ENCODE results near the gene SIAH3. TPM values are rescaled to one million over a fixed set of nuclear protein-coding genes. Genes with fewer than 3 reads are reported as not detected.

SIAH3 gene
- total RNA-seq, 4 donors from 2014 or later = under 0.01 to 0.12 TPM; not detected in 2

DNA sequence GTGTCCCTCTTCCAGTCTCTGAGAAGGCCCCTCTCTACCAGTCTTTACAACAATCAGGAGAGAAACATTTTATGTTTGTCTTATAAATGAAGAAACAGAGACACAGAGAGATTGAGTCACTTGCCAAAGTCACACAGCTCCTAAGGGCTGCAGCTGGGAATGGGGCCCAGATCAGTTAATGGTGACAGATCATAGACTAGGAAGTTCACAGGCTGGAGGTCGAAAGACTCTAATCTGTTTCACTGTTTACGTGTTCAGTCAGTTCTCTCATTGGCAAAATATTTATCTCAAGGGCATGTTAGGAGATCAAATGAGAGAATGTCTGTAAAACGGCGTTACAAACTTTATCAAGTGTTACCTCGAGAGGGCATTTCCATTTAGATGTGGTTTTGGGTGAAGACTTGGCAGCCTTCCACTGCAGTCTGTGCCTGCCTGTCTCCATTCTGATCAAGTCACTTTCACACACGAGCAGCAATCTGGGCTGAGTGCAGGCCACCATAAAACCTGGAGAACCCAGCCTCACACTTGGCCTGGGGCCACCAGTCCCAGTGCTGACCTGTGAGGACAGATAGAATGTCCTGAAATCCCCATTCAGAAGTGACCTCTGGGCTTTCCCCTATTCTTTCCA, 65.1 kb downstream of the SIAH3 start:
- TF ChIP-seq, protein P1, sequence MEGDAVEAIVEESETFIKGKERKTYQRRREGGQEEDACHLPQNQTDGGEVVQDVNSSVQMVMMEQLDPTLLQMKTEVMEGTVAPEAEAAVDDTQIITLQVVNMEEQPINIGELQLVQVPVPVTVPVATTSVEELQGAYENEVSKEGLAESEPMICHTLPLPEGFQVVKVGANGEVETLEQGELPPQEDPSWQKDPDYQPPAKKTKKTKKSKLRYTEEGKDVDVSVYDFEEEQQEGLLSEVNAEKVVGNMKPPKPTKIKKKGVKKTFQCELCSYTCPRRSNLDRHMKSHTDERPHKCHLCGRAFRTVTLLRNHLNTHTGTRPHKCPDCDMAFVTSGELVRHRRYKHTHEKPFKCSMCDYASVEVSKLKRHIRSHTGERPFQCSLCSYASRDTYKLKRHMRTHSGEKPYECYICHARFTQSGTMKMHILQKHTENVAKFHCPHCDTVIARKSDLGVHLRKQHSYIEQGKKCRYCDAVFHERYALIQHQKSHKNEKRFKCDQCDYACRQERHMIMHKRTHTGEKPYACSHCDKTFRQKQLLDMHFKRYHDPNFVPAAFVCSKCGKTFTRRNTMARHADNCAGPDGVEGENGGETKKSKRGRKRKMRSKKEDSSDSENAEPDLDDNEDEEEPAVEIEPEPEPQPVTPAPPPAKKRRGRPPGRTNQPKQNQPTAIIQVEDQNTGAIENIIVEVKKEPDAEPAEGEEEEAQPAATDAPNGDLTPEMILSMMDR (IDR thresholded peaks at IDR 0.05) = no peak
- no peak for ATAC-seq (ENCODE audit: low FRiP score)
- no peak for DNase-seq (ENCODE audit: low spot score)

DNA sequence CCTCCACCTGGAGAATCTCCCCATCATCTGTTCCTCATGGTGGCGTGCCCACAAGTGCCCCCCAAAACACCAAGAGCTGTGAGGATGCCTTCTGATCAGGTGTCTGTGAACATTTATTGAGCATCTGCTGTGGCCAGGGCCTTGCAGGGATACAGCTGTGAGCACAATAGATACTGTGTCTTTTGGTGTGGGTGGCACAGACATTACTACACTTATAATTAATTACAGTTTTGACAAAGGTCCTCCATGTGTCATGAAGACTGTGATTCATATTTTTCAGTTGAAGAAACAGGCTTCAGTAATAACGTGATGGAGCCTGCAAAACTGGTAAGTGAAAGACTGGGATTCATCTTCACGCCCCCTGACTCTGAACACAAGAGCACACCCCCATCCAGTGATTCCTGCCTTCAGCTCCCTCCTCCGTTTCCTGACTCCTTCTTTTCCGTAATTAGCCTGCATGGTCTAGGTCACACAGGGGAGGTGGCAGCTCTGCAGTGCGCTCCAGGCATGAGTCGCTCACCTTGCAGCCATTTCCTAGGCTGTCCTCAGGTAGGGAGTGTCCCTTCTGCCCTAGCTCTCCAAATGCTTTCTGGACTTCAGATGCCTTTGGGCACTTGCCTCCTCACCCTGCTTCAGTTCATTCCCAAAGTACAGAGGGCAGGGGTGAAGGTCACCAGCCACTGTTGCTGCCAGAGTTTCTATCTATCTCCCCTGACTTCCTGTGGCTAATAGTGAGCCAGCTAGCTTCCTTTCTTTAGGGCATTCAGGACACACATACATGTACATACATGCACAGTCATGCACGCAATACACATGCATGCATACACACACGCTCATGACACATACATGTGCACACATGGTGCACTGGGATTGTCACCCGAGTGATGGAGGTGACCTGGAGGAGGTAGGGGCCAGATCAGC, 66.5 kb downstream of the SIAH3 start:
- no peak for DNase-seq (ENCODE audit: low spot score)
- TF ChIP-seq, protein P1 (IDR thresholded peaks at IDR 0.05) = no peak
- ATAC-seq (ENCODE audit: low FRiP score) = no peak

DNA sequence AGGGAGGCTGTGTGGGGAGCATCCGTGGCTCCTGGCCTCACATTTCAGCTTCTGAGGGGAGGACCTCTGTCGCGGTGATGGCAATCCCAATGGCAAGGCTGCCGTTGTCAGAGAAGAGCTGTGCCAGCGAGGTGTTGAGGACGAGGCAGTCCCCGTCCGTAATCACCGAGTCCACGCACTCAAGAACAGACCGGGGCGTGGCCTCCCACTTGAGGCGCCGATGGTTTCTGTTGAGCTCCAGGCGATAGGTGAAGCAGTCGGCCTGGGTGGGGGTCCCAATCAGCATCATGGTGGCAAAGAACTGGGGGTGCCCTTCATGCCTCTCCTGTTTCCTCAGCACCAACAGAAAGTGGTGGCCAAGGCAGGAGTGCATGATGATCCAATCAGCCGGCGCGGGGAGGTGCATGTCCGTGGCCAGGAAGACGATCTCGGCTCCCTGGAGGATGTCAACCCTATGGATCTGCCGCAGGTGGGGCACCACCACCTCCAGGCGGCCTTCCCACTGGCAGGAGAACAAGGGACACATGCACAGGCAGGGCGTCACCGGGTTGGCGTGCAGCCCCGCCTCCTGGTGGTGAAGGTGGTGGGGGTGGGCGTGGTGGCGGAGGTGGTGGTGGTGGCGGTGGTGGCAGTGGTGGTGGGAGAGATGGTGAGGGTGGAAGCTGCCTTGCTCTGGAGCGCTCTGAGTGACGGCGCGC, 68.1 kb downstream of the SIAH3 start:
- DNase-seq (ENCODE audit: low spot score) = no peak
- TF ChIP-seq, protein P1 (IDR thresholded peaks at IDR 0.05) = no peak
- no peak for ATAC-seq (ENCODE audit: low FRiP score)

DNA sequence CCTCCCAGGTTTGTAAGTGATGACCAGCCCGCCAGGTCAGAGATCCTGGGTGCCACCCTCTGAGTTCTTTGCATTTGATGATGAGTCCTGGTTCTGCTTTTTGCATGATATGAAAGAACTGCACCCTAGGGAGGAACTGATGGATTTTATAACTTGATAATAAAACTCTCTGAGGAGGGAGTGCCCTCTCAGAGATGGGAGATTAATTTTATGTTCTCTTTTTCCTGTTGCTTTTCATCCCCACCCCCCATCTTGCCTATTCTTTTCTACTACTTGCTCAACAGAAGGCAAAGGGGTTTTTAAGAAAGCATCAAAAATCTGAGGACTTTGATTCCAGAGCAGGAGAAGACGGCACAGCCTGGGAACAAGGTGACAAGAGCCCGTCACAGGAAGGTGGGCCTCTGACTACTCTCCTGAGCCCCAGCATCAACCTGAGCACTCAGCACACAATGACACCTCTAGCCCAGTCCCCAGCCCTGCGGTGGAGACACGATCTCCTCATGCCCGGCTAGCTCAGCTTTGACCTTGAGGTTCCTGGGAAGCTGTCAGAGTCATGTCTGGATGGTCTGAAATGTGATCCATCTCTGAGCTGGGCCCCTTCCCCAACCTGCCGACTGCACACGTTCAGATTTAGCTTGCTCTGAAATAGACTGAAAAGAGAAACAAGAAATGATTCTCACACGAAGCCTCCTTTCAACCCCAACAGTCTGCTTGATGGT, 69.1 kb downstream of the SIAH3 start:
- no peak for DNase-seq (ENCODE audit: low spot score)
- ATAC-seq (ENCODE audit: low FRiP score) = no peak
- TF ChIP-seq, protein P1 (IDR thresholded peaks at IDR 0.05) = no peak

DNA sequence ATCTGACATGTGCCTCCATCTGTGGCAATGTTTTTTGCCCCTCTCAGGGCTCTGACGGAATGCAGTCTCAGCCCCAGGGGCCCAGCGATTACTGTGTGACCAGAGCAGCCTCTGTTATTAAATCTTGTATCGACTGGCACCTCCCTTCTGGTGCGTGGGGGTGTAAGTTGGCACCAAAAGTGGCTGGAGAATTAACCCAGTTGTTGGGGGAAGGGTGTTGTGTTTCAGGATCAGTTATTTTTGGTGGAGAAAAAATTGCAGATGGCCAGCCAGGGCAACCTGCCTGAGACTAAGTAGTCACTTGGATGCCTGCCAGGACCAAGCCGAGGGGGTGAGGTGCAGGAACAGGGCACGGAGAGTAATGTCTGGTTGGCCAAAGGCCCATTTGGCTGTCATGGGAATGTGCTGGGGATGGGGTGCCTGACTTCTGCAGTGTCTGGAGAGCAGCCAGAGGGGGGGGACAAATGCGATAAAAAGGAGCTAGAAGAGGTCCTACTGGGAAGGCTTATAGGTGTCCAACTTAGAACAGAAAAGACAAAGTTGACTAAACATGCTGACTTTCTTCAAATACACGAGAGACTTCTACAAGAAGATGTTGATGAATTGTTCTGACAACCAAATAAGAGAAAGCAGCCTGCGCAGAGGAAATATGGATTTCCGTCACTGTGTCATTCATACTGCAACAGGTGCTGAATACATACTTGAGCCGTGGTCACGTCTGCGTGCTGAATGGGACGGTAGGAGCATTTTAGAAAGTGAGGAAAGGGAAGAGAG, 69.8 kb downstream of the SIAH3 start:
- ATAC-seq (ENCODE audit: low FRiP score) (peak; percentile 34), DNase-seq (ENCODE audit: low spot score) (no peak)
- TF ChIP-seq, protein P1 (IDR thresholded peaks at IDR 0.05) = no peak

DNA sequence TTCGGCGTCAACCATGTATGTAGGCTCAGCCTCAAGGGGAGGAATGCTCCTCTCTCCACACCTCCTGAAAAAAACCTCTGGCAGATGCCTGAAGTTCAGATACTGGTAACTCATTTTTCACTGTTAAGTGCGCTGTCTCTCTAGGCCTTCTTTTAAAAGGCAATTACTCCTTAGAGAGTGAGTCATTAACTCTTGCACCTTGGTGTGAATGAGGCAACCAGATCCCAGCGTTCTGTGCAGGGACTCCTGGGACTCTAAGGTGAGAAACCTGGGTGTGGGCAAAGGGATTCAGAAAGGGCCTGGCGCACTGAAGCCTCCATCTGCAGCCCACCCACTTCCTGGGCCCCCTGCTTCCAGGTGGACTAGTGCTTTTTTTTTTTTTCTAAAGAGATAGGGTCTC, 71.7 kb downstream of the SIAH3 start:
- DNase-seq (ENCODE audit: low spot score) (no peak), ATAC-seq (ENCODE audit: low FRiP score) (no peak)
- TF ChIP-seq, protein P1 (IDR thresholded peaks at IDR 0.05) = no peak

Measured in omental fat pad (tissue), 4 donors.